Endothelial cell of umbilical vein (primary cell): ENCODE measurements around the gene PON3. TPM values are rescaled to one million over a fixed set of nuclear protein-coding genes. Genes with fewer than 3 reads are reported as not detected.
A peak's percentile ranks its signal among the peaks of the same experiment; 100 is the strongest.

Experiments
- BruUV-seq: library from RNA; stranded (reverse); fragments of 400-500 nt; replicated peaks from 2 replicates; lab custom pipeline; 2021; lab: Mats Ljungman, UMichigan
- CTCF ChIA-PET: fragments of 300-600, 350-600 bp; sonication (Branson Sonifier 250); formaldehyde crosslinking; loops from one replicate; lab custom pipeline; 2021; ENCODE audit warnings: antibody characterized with exemption, inconsistent platforms; lab: Charles Lee
- POLR2A ChIA-PET: fragments of 300-600, 350-600 bp; sonication (Branson Sonifier 250); formaldehyde crosslinking; loops from one replicate; lab custom pipeline; 2021; ENCODE audit warnings: antibody characterized with exemption, inconsistent platforms; lab: Charles Lee
- DNase-seq: peaks from one replicate; pipeline ENCODE4 v3.0.0-alpha.2; 2011; ENCODE audit warnings: low read depth, low spot score
- FAIRE-seq: peaks from 2 replicates; lab custom pipeline; 2011; peaks lifted over from hg19 to GRCh38; lab: Jason Lieb, UNC
- H2AFZ ChIP-seq: 2 replicates; pipeline ENCODE4 v1.6.0; 2012; ENCODE audit warnings: low read depth, low read length, control low read depth, inconsistent platforms
- H3K27ac ChIP-seq: 2 replicates; pipeline ENCODE4 v1.5.1; 2011; ENCODE audit warnings: low read depth, mild to moderate bottlenecking, control low read depth, low read length, moderate library complexity; ENCODE audit not compliant: insufficient read depth
- H3K27me3 ChIP-seq, 2 experiments: 2 replicates each; pipeline versions ENCODE4 v1.6.0 to v1.6.1; 2011; ENCODE audit warnings: low read length in 2 of 2, mixed read lengths in 1 of 2; ENCODE audit not compliant: control insufficient read depth in 2 of 2, insufficient read depth in 2 of 2
- H3K36me3 ChIP-seq, 2 experiments: 2 replicates in 1 of 2; 3 replicates in 1 of 2; pipeline ENCODE4 v1.5.1; 2011; ENCODE audit warnings: low read length in 2 of 2, mild to moderate bottlenecking in 1 of 2, moderate library complexity in 1 of 2; ENCODE audit not compliant: control insufficient read depth in 2 of 2, insufficient read depth in 2 of 2; ENCODE audit errors: extremely low read depth in 1 of 2
- H3K4me1 ChIP-seq: 3 replicates; pipeline ENCODE4 v1.5.1; 2011; ENCODE audit warnings: mild to moderate bottlenecking, low read length; ENCODE audit not compliant: control insufficient read depth, insufficient read depth; ENCODE audit errors: extremely low read depth
- H3K4me2 ChIP-seq: 2 replicates; pipeline ENCODE4 v1.6.1; 2011; ENCODE audit warnings: low read length, control low read depth, mixed read lengths; ENCODE audit not compliant: insufficient read depth
- H3K4me3 ChIP-seq, 3 experiments: fragments of 200-600 bp in 1 of 3; sonication (generic), shearing (Covaris generic) in 1 of 3; replicated peaks in 1 of 3; 2 replicates each; pipeline ENCODE4 v1.5.1; 2011 to 2016; ENCODE audit warnings: control low read depth in 3 of 3, low read length in 3 of 3, mild to moderate bottlenecking in 2 of 3, inconsistent platforms in 1 of 3, low read depth in 1 of 3, moderate library complexity in 1 of 3; ENCODE audit not compliant: insufficient read depth in 1 of 3
- H3K79me2 ChIP-seq: 2 replicates; pipeline ENCODE4 v1.6.0; 2012; ENCODE audit warnings: low read length, inconsistent platforms; ENCODE audit not compliant: control insufficient read depth, insufficient read depth
- H3K9ac ChIP-seq: replicated peaks from 2 replicates; pipeline ENCODE3; 2011; ENCODE audit warnings: low read length, control low read depth; ENCODE audit not compliant: insufficient read depth; ENCODE audit errors: extremely low read depth
- H3K9me1 ChIP-seq: replicated peaks from 3 replicates; pipeline ENCODE4 v1.6.0; 2011; ENCODE audit warnings: mild to moderate bottlenecking, low read length; ENCODE audit not compliant: control insufficient read depth, insufficient read depth; ENCODE audit errors: extremely low read depth
- H3K9me3 ChIP-seq: replicated peaks from 2 replicates; pipeline ENCODE4 v1.5.1; 2012; ENCODE audit warnings: low read length, inconsistent platforms; ENCODE audit not compliant: control insufficient read depth, insufficient read depth
- H4K20me1 ChIP-seq: replicated peaks from 2 replicates; pipeline ENCODE3; 2011; ENCODE audit warnings: mild to moderate bottlenecking, low read length; ENCODE audit not compliant: control insufficient read depth, insufficient read depth; ENCODE audit errors: extremely low read depth
- CTCF ChIP-seq, 2 donors: IDR thresholded peaks; 1 replicate in 1 of 2; 2 replicates in 1 of 2; pipeline ENCODE4 v1.5.1; 2011; ENCODE audit warnings: low read length in 2 of 2, mild to moderate bottlenecking in 2 of 2, moderate library complexity in 2 of 2, control low read depth in 1 of 2, inconsistent platforms in 1 of 2, low read depth in 1 of 2; ENCODE audit not compliant: insufficient read depth in 1 of 2; ENCODE audit errors: extremely low read depth in 1 of 2
- EZH2 ChIP-seq: IDR thresholded peaks from 2 replicates; pipeline ENCODE4 v1.6.1; 2012; ENCODE audit warnings: borderline replicate concordance, low read depth, mild to moderate bottlenecking, moderate library complexity, low read length, inconsistent platforms; ENCODE audit not compliant: severe bottlenecking
- FOS ChIP-seq: IDR thresholded peaks from 2 replicates; pipeline ENCODE4 v1.6.1; 2011; ENCODE audit warnings: mild to moderate bottlenecking, low read length, moderate library complexity, borderline replicate concordance; ENCODE audit not compliant: insufficient read depth
- GATA2 ChIP-seq: IDR thresholded peaks from 2 replicates; pipeline ENCODE4 v1.7.0; 2011; ENCODE audit warnings: low read depth, mild to moderate bottlenecking, moderate library complexity, mixed read lengths, low read length; ENCODE audit not compliant: insufficient read length, insufficient read depth
- JUN ChIP-seq: IDR thresholded peaks from 2 replicates; pipeline ENCODE4 v1.6.1; 2011; ENCODE audit warnings: borderline replicate concordance, low read depth; ENCODE audit not compliant: insufficient read length, insufficient read depth
- MAX ChIP-seq: IDR thresholded peaks from 2 replicates; pipeline ENCODE4 v1.6.1; 2011; ENCODE audit not compliant: insufficient read depth, insufficient read length
- MYC ChIP-seq: IDR thresholded peaks from one replicate; pipeline ENCODE4 v1.6.1; 2011; ENCODE audit warnings: mild to moderate bottlenecking, low read depth, low read length
- POLR2A ChIP-seq: IDR thresholded peaks from 2 replicates; pipeline ENCODE4 v1.6.1; 2012; ENCODE audit warnings: low read depth, mild to moderate bottlenecking, control low read depth, low read length
- POLR2AphosphoS5 ChIP-seq: IDR thresholded peaks from 2 replicates; pipeline ENCODE4 v1.6.1; 2012; ENCODE audit warnings: low read depth, mild to moderate bottlenecking, control low read depth, low read length, moderate library complexity; ENCODE audit not compliant: insufficient read depth
- dilution Hi-C: fragments of 300-500 bp; cut with MboI; formaldehyde crosslinking; loops from one replicate; pipeline ENCODE4 v1.15.0; 2019; ENCODE audit warnings: low sequenced_read_pairs; ENCODE audit not compliant: extremely low pct_ligation_motif_present
- intact Hi-C: fragments of 100-400 bp; cut with micrococcal nuclease; formaldehyde crosslinking; loops from one replicate; pipeline ENCODE4 v1.10.0; 2022
- polyA plus RNA-seq, 4 experiments: library from polyadenylated mRNA; depleted of rRNA in 3 of 4; stranded (reverse) in 3 of 4; unstranded in 1 of 4; fragments of >200 nt; gene quantifications; 2 replicates each; pipeline versions ENCODE4 v1.2.1 to v1.2.3, GENCODE V29; 2011 to 2012; ENCODE audit warnings: missing spikeins in 1 of 4
- total RNA-seq: library from RNA; stranded (reverse); gene quantifications from 2 replicates; pipeline ENCODE4 v1.2.3, GENCODE V29; 2021

The PON3 gene
- total and polyA plus RNA-seq, 2 donors (not counting 3 experiments of a cell fraction or from before 2014, with no cell fraction given) = 0.83 to 3.4 TPM

GRCh38 chr7:95440394-95441038 lies 44.3 kb upstream of the PON3 start:
- BruUV-seq = no TSS peak
- Histone ChIP-seq H3K9ac (no peak overlapping the region), H3K4me3 (no peak overlapping the region), H3K27me3 (no peaks in the 10 kb centered on the region), H4K20me1 (no peaks in the 10 kb centered on the region), H2AFZ (no peak overlapping the region), H3K4me2 (no peak overlapping the region), H3K9me3 (no peaks in the 10 kb centered on the region), H3K4me1 (peaks cover 7% of the 10 kb centered on the region), H3K36me3 (no peaks in the 10 kb centered on the region), H3K9me1 (no peaks in the 10 kb centered on the region), H3K79me2 (no peaks in the 10 kb centered on the region), H3K27ac (no peak overlapping the region)
- CTCF ChIA-PET = no interaction called here
- POLR2A ChIA-PET = no interaction called here
- TF ChIP-seq CTCF (IDR thresholded peaks at IDR 0.05; ENCODE audit: extremely low read depth in 1 of 2, insufficient read depth in 1 of 2, low read depth in 1 of 2, low read length in 2 of 2) = no peak
- dilution Hi-C loops = no loop called here
- FAIRE-seq (no peak), DNase-seq (no peak)
- intact Hi-C loops = no loop called here

DNA sequence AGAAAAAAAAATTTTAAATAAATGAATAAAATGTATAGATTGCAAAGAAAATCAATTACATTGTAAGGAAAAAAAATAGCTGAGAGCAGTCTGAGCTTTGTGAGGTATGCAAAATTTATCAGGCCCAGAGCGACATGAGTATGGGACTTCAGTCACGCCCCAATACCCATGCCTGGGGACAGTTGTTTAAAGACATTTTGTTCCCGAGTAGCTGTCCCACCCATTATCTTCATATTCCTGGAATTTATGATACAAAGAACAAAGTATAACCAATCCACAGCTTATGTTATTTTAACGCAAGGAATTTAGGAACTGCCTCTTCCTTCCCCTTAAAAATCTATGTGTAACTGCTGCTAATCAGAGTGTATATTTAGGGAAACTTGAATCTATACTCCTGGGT lies 40.2 kb upstream of the PON3 start:
- no peak for DNase-seq

More for the DNA sequence above, 40.2 kb upstream of the PON3 start:
- no peaks in the 10 kb centered on the region for H3K9me3 ChIP-seq
- intact Hi-C loops (loop anchor here (10.0 kb wide), 1 partner anchor 438 kb away; no protein-coding TSS in a partner anchor), dilution Hi-C loops (no loop called here)
- H3K36me3 ChIP-seq = no peaks in the 10 kb centered on the region
- ChIA-PET POLR2A (interaction anchor here (0.6 kb wide), 1 partner anchor 64 kb away, joined by 5 read pairs; no protein-coding TSS in a partner anchor), CTCF (interaction anchor here (0.7 to 1.6 kb wide), 5 partner anchors 9 to 255 kb away, joined by 3 to 7 read pairs (median 5); no protein-coding TSS in a partner anchor)
- H2AFZ ChIP-seq = peak overlapping the region; percentile 55
- no peak overlapping the region for H3K9ac ChIP-seq
- H3K27me3 ChIP-seq = no peaks in the 10 kb centered on the region
- no peak for FAIRE-seq
- H3K4me3 ChIP-seq = no peak overlapping the region
- peak overlapping the region; percentile 21 for H3K4me2 ChIP-seq
- BruUV-seq = no TSS peak
- TF ChIP-seq CTCF (IDR thresholded peaks at IDR 0.05; ENCODE audit: extremely low read depth in 1 of 2, insufficient read depth in 1 of 2, low read depth in 1 of 2, low read length in 2 of 2) (no peak), FOS (no peak), MYC (no peak), POLR2A (no peak), GATA2 (no peak), EZH2 (no peak), JUN (no peak), POLR2AphosphoS5 (no peak), MAX (no peak)
- H3K9me1 ChIP-seq = no peaks in the 10 kb centered on the region
- no peaks in the 10 kb centered on the region for H4K20me1 ChIP-seq
- H3K27ac ChIP-seq = no peak overlapping the region
- peaks cover 18% of the 10 kb centered on the region for H3K4me1 ChIP-seq
- peaks cover 22% of the 10 kb centered on the region for H3K79me2 ChIP-seq
